ENCODE measurements around the gene RAB27A.
A peak's percentile ranks its signal among the peaks of the same experiment; 100 is the strongest.

RAB27A gene

DNA sequence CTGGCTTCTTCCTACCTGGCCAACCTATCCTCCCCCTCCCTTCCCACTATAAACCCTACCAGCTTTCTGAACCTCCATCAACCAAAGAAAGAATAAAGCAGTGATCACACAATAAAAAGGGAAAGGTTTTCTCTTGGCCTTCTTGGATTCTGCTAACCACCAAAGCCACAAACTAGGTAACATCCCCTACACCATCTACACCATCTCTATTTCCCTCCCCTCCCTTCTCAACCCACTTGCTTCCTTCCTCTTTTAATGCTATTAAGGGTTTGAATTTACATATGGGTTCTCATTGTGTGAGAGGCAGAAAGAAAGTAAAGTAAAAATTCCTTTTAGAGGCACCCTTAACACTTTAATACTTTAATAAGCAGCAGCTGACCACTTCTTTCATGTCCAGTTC is 67.0 kb downstream of the RAB27A start:
- DNase-seq (ENCODE audit: low read depth) = no peak

DNA sequence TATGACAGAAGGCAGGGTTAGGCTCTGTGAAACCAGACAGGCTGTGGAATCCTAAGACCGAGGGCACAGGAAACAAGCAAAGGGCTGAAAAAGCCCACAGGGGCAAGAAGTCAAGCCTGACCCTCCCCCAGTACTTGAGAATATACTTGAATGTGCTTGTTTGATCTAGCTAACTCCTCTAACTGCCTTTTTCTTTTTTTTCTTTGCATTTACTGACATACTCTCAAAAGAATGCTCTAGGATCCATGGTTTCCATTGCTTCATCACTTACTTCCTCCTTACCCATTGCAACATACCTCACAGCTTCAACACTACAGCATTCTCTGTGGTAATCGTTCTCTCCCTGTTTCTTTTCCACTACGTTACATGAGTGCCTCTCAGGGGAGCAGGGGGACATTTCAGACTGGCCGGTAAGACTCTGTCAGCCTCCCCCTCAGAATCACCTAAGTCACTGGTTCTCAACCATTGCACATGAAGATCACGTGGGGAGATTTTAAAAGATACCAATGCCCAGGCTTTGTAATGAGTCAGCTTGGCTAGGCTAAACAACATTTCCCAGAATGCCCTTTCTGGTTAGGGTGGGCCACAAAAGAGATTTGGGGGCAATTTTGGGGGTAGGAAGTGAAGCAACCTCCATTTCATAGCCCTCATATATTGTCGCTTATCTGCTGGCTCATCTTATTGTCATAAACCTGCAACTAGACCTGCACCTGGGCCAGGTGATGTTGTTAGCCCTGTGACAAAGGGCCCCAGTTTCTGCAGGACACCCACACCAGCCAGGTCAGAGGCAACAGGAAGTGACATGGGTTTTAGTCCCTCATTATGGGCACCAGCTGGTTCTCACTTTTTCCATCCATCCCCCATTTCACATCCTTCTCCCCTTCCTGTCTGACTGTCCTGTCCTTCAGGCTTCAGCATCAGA is 68.3 kb downstream of the RAB27A start:
- peak; percentile 85 for DNase-seq (ENCODE audit: low read depth)

DNA sequence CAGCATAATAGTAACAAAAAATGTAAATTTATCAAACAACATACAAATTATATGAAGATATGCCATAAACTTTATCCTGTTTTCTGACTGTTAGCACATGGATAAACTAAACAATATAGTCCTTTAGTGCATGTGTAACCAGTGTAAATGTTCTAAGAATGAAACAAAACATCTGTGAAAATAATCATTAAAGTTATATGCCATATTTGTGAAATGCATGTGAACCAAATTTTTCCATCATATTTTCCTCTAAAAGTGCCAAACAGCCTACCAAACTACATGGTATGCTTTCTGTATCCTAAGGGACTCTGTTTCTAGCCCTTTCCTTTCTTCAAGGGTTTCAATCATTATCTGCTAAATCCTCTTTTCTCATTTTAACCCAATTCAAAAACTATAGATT is 69.0 kb downstream of the RAB27A start:
- no peak for DNase-seq (ENCODE audit: low read depth)

DNA sequence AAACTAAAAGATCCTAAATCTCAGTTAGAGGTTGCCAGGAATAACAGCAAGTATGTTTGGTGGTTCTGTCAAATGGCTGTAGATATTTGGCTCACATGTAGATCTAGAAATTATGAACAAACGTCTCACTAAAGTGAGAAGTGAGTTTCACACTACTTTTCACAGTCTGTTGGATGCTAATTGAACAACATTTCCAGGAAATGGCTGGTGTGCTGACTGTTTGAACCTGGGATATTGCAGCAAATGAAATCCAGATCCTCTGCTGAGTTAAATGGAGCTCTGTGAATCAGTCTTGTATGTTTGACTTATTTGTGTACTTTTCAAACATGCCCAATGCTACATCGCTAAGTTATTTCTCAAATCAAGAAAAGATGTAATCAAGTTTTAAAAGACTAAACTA is 71.6 kb downstream of the RAB27A start:
- DNase-seq (ENCODE audit: low read depth) = no peak

DNA sequence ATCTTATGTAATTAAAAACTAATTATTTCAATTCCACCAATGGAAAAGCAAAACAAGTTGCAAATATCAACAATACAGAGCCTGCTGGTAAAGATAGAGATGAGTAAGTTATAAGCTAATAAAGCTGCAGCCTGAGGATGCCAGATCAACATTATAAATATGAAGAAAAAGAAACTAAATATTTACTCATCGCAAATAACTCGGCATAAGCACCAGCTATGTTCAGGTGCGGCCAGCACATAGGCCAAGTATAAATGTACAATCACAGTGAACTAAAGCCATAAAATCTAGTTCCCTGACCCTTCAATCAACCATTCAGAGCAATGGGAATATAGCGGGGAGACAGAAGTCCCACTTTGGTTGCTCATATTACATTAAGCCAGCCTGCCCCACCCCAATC is 85.1 kb downstream of the RAB27A start:
- DNase-seq (ENCODE audit: low read depth) = no peak

DNA sequence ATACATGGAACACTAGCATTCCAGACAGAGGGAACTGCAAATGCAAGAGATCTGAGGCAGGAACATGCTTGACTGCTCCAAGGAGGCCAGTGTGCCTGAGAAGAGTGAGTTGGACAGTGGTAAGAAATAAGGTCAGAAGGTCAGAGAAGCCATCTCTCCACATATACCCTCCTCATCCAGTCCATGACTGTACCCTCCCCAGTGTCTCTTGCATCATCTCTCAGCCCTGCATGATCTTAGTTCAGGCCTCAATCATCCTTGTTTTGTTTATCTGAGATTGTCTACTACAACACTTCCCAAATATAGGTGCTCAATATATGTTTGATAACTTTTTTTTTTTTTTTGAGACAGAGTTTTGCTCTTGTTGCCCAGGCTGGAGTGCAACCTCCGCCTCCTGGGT is 87.4 kb downstream of the RAB27A start:
- DNase-seq (ENCODE audit: low read depth) = no peak

DNA sequence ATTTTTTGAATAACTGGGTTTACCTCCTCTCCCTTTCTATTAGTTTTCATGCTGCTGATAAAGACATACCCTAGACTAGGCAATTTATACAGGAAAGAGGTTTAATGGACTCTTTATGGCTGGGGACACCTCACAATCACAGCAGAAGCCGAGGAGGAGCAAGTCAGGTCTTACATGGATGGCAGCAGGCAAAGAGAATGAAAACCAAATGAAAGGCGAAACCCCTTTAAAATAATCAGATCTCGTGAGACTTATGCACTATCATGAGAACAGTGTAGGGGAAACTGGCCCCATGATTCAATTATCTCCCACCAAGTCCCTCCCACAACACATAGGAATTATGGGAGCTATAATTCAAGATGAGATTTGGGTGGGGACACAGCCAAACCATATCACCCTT is 90.9 kb downstream of the RAB27A start:
- no peak for DNase-seq (ENCODE audit: low read depth)

DNA sequence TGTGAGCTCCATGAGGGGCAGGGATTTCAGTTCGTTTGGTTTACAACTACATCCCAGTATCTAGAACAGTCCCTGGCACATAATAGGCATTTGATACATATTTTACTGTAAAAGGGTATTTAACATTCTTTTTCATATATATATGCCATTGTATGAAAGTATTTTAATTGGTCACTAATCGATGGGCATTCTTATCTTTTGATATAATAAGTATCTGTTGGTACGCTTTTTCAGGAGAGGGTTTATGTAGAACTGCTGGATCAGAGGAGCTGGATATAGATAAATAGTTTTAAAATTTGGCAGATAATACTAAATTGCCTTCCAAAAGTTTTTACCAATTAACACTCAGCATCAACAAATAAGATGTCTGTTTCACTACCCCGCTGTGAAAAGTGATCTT is 91.9 kb downstream of the RAB27A start:
- DNase-seq (ENCODE audit: low read depth) = no peak

DNA sequence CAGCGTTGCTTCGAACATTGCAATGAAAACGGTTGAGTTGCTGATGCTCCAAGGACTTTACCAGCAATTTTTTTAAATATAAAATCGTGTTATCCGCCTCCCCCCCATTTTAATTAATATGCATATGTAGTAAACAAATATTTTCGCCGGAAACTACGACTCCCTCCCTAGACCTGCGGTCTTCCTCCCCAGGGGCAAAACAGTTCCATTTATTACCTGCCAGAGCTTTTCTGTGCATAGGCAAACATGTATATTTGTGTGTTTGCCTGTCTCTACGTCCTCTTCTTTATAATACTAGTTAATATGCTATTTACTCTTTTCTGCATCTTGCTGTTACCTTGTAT is 92.3 kb downstream of the RAB27A start:
- no peak for DNase-seq (ENCODE audit: low read depth)

DNA sequence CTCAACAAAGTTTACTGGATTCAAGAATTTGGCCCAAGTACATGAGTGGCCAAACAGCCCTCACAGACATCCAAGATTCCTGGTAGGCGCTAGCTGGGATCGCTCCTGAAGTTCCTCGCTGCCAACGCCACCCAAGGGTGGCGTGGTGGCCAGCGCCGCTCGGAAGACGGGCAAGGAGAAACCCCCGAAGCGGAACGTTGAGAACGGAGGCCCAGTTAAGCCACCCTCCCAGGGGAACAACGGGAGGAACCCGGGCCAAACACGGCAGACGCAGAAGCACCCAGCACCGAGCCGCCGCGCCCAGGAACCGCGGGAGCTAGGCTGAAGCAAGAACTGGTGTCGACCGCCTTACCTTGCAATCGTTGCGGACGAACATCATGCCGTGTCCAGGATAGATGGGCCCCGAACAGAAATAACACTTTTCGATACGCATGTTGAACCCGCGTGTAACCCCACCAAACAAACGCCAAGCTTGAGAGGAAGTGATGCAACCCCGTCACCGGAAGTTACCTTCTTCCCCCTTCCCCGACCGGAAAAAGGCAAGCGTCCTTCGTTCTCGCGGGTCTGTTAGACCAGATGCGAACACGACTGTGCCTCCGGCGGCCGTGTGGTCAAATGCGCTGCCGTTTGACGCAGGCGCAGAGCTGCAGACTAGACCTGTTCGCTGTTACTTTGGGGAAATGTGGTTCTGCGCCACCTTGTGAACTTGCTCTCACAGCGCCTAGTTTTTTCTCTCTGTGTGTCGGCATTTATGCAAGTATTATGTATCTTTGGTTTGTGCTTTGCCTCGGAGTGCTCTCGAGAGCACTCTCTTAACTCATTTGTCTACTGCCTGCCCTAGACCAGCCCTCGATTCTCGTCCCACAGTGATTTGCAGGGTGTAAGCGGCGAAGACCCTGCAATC is 92.9 kb downstream of the RAB27A start, which contains the start of gene RSL24D1:
RSL24D1 (minus strand) TSS at position 484 of the 904 bp plus-strand sequence; CDS start at position 433, 51 bp downstream.
- DNase-seq (ENCODE audit: low read depth) = peak; percentile 93

DNA sequence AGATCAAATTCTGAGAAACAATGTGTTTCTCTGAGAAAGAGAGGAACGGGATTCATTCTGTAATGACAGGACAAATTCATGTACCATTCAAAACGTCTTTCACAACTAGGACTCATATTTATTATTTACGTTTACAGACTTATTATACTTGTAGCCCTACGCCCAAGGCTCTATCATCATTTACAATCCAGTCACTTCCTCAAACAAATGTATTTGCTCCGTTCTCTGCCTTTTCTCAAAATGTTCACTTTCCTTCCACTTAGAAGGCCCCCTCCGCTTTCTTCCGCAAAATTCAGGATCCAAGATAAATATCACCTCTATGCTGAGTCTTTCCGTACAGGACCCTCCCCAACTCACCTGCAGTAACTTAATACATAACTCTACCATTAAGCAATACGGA is 93.6 kb downstream of the RAB27A start:
- no peak for DNase-seq (ENCODE audit: low read depth)

DNA sequence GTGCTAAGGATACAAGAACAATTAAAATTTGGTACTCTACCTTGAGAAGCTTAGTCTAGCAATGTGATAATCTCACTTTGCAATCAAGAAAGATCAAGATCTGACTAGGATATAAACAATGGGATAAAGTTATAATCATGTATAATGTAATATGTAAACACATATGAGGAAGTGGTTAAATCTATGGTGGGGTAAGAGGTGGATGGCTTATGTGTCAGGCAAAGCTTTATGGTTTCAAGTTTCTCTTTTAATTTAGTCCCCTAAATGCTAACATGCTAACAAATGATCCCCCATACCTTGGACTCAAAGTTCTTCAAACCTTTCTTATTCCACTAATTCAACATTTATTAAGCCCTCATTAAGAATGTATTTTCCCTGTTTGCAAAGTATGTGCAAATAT is 95.4 kb downstream of the RAB27A start:
- no peak for DNase-seq (ENCODE audit: low read depth)

DNA sequence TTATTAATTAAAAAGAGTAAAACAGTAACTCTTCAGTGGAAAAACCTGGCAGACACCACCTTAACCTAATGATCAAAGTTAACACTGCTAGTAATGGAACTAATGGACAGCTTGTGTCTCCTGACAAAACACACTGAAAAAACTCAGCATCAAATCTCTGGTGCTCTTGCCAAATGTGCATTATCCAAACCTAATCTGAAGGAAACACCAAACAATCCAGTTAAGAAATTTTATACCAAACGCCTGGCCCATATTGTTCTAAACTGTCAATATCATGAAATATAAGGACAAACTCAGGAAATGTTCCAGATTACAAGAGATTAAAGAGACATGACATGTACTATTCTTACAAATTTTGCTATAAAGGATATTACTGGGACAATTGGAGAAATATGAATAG is 103.3 kb downstream of the RAB27A start:
- no peak for DNase-seq (ENCODE audit: low read depth)

DNA sequence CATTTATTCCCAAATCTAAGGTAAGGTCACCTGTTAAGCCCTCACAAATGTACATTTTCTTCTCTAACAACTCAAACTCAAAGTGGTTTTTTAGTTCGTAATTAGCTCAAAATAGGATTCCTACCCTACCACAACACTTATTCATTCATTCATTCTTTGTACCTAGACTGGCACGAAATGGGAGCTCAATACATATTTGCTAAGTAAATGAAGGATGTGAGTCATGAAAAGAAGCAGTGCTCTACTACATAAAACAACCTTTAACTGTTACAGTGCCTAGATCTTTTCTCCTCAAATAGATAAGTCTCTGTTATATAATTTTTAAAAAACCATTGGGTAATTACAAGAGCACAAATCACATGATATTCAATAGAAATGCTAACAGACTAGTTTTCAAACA is 105.9 kb downstream of the RAB27A start:
- DNase-seq (ENCODE audit: low read depth) = no peak

DNA sequence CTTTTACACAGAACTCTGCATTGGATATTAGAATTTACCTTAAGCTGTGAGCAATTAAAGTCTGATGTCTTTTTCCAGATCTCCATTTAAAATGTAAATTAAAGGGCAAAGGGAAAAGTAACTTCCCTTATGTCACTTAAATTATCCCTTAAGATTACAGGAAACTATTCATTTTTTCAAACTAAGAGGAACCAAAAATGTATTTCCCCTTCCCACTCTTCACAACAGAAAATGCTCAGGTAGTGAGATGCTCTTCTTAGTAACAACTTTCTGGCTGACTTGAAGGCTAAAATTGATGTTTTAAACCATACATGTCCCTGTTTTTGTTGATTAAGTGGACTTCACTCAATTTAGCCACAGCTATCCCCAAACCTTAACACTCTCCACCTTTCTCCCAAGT is 110.5 kb downstream of the RAB27A start:
- no peak for DNase-seq (ENCODE audit: low read depth)

DNA sequence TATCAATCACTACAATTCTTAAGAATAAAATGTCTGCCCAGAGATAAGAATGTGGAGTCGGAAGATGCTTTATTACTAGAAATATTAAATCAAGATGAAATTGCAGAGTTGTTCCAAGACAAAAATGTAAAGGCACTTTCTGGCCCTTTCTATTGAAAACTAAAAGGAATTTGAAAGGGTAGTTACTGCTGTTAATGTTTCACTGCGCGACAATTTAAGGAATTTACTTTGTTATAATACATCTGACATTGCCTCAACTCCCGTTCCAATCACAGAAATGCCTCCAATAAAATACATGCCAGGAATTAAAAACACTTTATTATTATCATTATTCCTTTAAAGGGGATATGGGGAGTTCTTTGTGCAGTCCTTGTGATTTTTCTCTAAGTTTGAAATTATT is 119.3 kb downstream of the RAB27A start:
- DNase-seq (ENCODE audit: low read depth) = no peak

DNA sequence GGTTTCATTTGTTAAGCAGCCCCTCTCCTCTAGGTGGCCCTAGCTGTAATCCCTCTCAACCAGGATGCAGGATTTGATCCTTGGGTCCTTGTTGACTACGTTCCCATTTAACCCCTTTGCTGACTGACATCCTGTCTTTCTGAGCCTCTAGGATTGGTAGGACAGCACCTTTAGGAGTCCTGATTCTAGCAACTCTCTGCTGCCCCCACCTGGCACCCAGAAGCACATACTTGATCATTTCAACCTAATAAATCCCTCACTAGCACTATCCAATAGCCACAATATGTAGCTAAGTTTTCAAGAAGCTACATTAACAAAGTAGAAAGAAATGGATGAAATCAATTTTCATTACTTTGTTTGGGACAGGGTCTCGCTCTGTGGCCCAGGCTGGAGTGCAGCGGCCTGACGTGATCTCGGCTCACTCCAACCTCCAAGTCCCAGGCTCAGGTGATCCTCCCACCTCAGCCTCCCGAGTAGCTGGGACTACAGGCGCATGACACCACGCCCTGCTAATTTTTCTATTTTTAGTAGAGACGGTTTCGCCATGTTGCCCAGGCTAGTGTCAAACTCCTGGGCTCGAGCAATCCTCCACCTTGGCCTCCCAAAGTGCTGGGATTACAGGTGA is 121.2 kb downstream of the RAB27A start:
- peak; percentile 4 for DNase-seq (ENCODE audit: low read depth)

DNA sequence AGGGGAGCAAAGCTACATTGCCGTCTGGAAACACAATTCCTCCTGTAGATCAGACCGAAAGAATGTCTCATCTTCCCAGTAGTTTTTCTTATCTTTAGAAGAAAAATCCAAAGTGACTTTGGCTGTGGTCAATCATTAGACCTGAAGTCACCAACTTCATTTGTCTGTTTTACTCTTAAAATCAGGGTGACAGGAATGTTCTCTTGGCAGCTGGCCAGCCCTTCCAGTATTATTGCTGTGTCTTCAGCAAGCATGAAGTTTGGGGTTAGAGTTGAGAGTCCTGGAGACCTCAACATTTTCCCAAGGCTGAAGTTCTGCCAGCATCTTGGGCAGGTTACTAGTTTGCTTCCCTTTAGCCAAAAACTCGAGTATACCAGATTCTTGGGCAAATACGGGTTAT is 125.3 kb downstream of the RAB27A start:
- DNase-seq (ENCODE audit: low read depth) = no peak
